Bronchial epithelial cell (primary cell): ENCODE measurements around the gene EPS15. TPM values are rescaled to one million over a fixed set of nuclear protein-coding genes. Genes with fewer than 3 reads are reported as not detected.
"Not testable (repeated sequence)": the region's sequence is repeated elsewhere in the genome, so short reads cannot be mapped to it uniquely, and the experiment has no call there.

Experiments used
- DNase-seq: peaks from one replicate; pipeline ENCODE4 v3.0.0-alpha.2; 2010; ENCODE audit warnings: low read depth
- FAIRE-seq: peaks from 2 replicates; lab custom pipeline; 2011; peaks lifted over from hg19 to GRCh38; lab: Jason Lieb, UNC
- H3K27me3 ChIP-seq: 2 replicates; pipeline ENCODE4 v1.5.1; 2011; ENCODE audit warnings: low read length; ENCODE audit not compliant: control insufficient read depth, insufficient read depth
- H3K36me3 ChIP-seq: 2 replicates; pipeline ENCODE4 v1.5.1; 2011; ENCODE audit warnings: low read length; ENCODE audit not compliant: control insufficient read depth, insufficient read depth
- H3K4me3 ChIP-seq: 2 replicates; pipeline ENCODE4 v1.5.1; 2011; ENCODE audit warnings: mild to moderate bottlenecking, low read depth, low read length, control low read depth
- total RNA-seq: library from RNA; depleted of rRNA; stranded (reverse); fragments of >200 nt; gene quantifications from 2 replicates; pipeline ENCODE4 v1.2.1, GENCODE V29; 2014
- TF ChIP-seq, protein P1 (sequence below): IDR thresholded peaks from 2 replicates; pipeline ENCODE4 v1.5.1; 2011; ENCODE audit warnings: mild to moderate bottlenecking, moderate library complexity, low read length, control low read depth, inconsistent platforms; ENCODE audit not compliant: insufficient read depth, severe bottlenecking

Gene EPS15
- total RNA-seq, 1 donor from 2014 or later = 34.8 TPM

DNA sequence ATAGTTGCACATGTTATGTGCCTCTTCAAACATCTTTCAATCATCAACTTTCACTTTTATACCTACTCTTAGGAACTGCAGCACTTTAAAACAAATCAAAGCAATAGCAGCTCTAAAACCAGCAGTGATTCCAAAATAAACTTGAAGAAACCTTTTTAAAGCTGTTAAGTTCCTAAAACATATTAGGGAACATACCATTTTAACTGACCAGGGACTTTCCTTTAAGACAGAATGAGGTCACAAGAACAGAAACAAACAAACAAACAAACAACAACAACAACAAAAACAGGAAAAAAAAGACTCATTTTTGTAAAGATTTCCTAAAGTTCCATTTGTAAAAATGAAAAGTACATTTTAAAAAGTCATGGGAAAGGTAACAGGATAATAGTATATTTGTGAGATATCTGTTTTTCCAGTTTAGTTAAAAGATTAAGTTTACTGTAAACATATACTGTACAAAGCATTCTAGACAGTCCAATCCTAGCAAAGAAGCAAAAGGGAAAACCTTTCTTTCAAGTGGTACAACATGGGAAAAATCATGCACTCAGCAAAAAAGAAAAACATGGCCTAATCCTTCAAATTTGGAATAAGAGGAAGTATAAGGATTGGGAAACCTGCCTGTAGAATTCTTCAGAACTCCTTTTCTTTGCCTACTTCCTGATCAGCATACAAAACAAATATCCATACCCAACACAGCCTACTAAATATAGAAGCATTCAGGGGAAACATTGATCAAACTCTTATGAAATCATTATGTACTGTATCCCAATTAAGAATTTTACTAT, 45.5 kb downstream of the EPS15 start:
- DNase-seq = no peak
- Histone ChIP-seq H3K4me3 (no peak overlapping the region), H3K36me3 (no peaks in the 10 kb centered on the region), H3K27me3 (no peaks in the 10 kb centered on the region)
- TF ChIP-seq, protein P1, sequence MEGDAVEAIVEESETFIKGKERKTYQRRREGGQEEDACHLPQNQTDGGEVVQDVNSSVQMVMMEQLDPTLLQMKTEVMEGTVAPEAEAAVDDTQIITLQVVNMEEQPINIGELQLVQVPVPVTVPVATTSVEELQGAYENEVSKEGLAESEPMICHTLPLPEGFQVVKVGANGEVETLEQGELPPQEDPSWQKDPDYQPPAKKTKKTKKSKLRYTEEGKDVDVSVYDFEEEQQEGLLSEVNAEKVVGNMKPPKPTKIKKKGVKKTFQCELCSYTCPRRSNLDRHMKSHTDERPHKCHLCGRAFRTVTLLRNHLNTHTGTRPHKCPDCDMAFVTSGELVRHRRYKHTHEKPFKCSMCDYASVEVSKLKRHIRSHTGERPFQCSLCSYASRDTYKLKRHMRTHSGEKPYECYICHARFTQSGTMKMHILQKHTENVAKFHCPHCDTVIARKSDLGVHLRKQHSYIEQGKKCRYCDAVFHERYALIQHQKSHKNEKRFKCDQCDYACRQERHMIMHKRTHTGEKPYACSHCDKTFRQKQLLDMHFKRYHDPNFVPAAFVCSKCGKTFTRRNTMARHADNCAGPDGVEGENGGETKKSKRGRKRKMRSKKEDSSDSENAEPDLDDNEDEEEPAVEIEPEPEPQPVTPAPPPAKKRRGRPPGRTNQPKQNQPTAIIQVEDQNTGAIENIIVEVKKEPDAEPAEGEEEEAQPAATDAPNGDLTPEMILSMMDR = no peak
- FAIRE-seq = no peak

DNA sequence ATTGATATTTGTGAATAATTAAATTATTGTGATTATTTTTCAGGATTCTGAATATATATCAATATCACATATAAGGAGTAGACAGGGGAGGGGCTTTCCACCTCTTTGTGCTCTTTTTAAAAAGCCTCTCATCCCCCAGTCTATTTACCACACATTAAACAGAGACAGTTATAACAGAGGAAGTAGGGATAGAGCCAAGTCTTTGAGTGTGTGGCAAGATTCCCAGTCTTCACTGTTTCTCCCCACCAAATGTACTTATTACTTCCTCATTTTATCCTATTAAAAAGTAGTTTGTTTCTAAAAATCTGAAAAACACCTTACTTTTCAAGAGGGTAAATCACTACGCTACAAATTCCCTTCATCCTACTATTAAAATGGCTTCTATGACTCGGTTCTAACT, 46.7 kb downstream of the EPS15 start:
- FAIRE-seq (no peak), DNase-seq (no peak)
- Histone ChIP-seq H3K36me3 (no peaks in the 10 kb centered on the region), H3K4me3 (no peak overlapping the region), H3K27me3 (no peaks in the 10 kb centered on the region)
- TF ChIP-seq, protein P1 = no peak

DNA sequence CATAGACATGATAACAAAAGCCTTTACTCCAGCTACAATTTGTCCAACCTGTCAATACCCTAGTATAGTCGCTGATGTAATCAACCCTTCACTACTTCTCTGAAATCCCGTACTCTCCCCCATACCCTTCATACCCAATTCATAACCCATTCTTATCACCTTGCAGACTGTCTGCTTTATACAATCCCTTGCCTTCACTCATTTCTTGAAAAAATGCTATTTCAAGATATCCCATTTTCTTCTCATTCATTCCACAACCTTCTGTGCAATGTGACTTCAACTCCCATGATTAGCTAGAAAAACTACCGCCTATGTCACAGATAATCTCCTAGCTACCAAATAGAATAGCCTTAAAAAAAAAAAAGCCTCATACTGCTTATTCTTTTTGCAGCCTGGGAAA, 49.5 kb downstream of the EPS15 start:
- Histone ChIP-seq H3K36me3 (no peaks in the 10 kb centered on the region), H3K27me3 (no peaks in the 10 kb centered on the region), H3K4me3 (no peak overlapping the region)
- TF ChIP-seq, protein P1 = no peak
- DNase-seq (no peak), FAIRE-seq (no peak)

DNA sequence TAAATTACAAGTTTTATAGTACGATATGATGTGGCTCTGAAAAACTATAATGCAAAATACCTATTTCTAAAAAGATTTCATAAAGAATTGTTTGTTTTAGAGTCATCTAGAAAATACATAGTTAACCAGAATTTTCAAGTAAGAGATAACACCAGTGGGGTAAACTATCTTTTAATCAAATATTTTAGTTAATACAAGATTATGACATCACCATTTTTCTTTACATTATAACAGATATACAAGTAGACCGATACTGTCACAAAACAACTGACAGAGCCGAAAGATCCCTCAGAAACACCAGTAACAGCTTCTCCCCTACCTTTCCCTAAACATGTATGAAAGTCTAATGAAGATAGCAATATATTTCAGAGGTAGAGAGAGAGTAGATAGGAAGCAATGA, 54.2 kb downstream of the EPS15 start:
- TF ChIP-seq, protein P1 = no peak
- no peak for FAIRE-seq
- no peak overlapping the region for H3K4me3 ChIP-seq
- no peak for DNase-seq
- H3K36me3 ChIP-seq = no peaks in the 10 kb centered on the region
- no peaks in the 10 kb centered on the region for H3K27me3 ChIP-seq

DNA sequence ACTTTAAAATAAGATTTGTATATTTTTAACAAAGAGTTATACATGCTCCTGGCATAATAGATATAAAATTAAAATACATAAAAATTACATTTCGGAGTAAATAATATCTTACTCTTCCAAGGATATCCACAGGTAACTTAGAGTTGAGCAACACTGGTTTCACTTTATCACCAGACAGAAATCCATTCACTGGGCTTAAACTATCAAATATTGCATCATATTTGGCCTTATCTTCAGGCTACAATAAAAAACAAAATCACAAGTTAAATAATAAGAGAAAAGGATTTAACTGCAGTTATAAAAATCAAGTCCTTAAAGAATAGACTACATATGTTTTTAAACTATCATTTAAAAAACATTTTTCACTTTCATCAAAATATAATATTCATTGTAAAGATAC, 55.5 kb downstream of the EPS15 start:
- TF ChIP-seq, protein P1 = no peak
- FAIRE-seq = no peak
- no peaks in the 10 kb centered on the region for H3K36me3 ChIP-seq

DNA sequence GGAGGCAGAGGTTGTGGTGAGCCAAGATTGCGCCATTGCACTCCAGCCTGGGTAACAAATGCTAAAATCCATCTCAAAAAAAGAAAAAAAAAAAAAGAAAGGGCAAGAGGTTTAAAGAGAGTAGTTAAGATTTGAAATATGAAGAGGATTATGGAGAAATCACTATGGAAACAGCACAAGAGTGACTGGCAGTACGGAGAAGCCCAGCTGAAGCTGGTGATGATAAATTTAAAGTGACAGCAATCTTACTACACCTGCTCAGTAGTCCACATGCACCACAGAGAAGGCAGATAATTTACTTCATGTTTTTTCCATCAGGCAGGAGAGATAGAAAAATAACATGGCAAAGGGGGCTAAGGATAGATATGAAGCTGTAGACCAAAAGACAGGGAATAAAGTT, 56.8 kb downstream of the EPS15 start:
- H3K4me3 ChIP-seq, DNase-seq, H3K27me3 ChIP-seq, FAIRE-seq, H3K36me3 ChIP-seq: not testable (repeated sequence)

More for the DNA sequence above, 55.5 kb downstream of the EPS15 start:
- H3K4me3 ChIP-seq = no peak overlapping the region
- H3K27me3 ChIP-seq = no peaks in the 10 kb centered on the region
- DNase-seq = no peak
